Caco-2 (cell line): ENCODE data around the gene MARK2. TPM values are rescaled to one million over a fixed set of nuclear protein-coding genes. Genes with fewer than 3 reads are reported as not detected.

Experiments
- BruUV-seq: library from RNA; stranded (reverse); fragments of 400-500 nt; replicated peaks from 2 replicates; lab custom pipeline; 2021; lab: Mats Ljungman, UMichigan
- CTCF ChIA-PET: fragments of 300-600 bp; sonication (Branson Sonifier 250); formaldehyde crosslinking; loops from one replicate; lab custom pipeline; 2022; ENCODE audit warnings: antibody characterized with exemption; lab: Charles Lee
- POLR2A ChIA-PET: fragments of 300-600 bp; sonication (Branson Sonifier 250); formaldehyde crosslinking; loops from one replicate; lab custom pipeline; 2022; ENCODE audit warnings: antibody characterized with exemption; lab: Charles Lee
- DNase-seq, 2 experiments: peaks; one replicate each; pipeline versions ENCODE4 v3.0.0 to v3.0.0-alpha.2; 2020 to 2022
- H3K27me3 ChIP-seq: replicated peaks from 2 replicates; pipeline ENCODE4 v1.6.0; 2011; ENCODE audit warnings: low read length; ENCODE audit not compliant: control insufficient read depth, insufficient read depth
- H3K36me3 ChIP-seq: 2 replicates; pipeline ENCODE4 v1.5.1; 2011; ENCODE audit warnings: low read length; ENCODE audit not compliant: control insufficient read depth, insufficient read depth
- H3K4me1 ChIP-seq: fragments of 250-450 bp; sonication (Bioruptor Pico); 2 replicates; pipeline ENCODE4 v1.5.1; 2020; ENCODE audit warnings: mild to moderate bottlenecking
- H3K4me3 ChIP-seq: 2 replicates; pipeline ENCODE4 v1.5.1; 2011; ENCODE audit warnings: low read depth, mild to moderate bottlenecking, control low read depth, low read length
- H3K9me3 ChIP-seq: fragments of 250-450 bp; sonication (Bioruptor Pico); 2 replicates; pipeline ENCODE4 v1.5.1; 2020; ENCODE audit warnings: mild to moderate bottlenecking, moderate library complexity
- H3K27ac Mint-ChIP-seq: one replicate; pipeline ENCODE4 v1.8.0; 2022; ENCODE audit warnings: mixed read lengths; ENCODE audit not compliant: unreplicated experiment
- H3K27me3 Mint-ChIP-seq: one replicate; pipeline ENCODE4 v1.8.0; 2022; ENCODE audit warnings: mixed read lengths; ENCODE audit not compliant: insufficient read depth, unreplicated experiment
- H3K36me3 Mint-ChIP-seq: one replicate; pipeline ENCODE4 v1.8.0; 2022; ENCODE audit warnings: mild to moderate bottlenecking, mixed read lengths; ENCODE audit not compliant: insufficient read depth, unreplicated experiment
- H3K4me1 Mint-ChIP-seq: one replicate; pipeline ENCODE4 v1.8.0; 2022; ENCODE audit warnings: low read depth, mixed read lengths; ENCODE audit not compliant: unreplicated experiment
- H3K4me3 Mint-ChIP-seq: one replicate; pipeline ENCODE4 v1.8.0; 2022; ENCODE audit warnings: mild to moderate bottlenecking, moderate library complexity, mixed read lengths; ENCODE audit not compliant: unreplicated experiment
- H3K9me3 Mint-ChIP-seq: one replicate; pipeline ENCODE4 v1.8.0; 2022; ENCODE audit warnings: mixed read lengths; ENCODE audit not compliant: unreplicated experiment
- intact Hi-C: fragments of 100-400 bp; cut with micrococcal nuclease; formaldehyde crosslinking; loops from one replicate; pipeline ENCODE4 v1.10.0; 2022; ENCODE audit not compliant: unreplicated experiment
- total RNA-seq: library from RNA; stranded (reverse); gene quantifications from 2 replicates; pipeline ENCODE4 v1.2.3, GENCODE V29; 2022
- TF ChIP-seq, protein P1 (sequence below), 2 experiments: fragments of 200-600 bp in 1 of 2; IDR thresholded peaks; 1 replicate in 1 of 2; 2 replicates in 1 of 2; pipeline versions ENCODE4 v1.5.1 to v1.8.0; 2011 to 2022; ENCODE audit warnings: antibody characterized with exemption in 1 of 2, control low read depth in 1 of 2, inconsistent platforms in 1 of 2, low read depth in 1 of 2, low read length in 1 of 2, mild to moderate bottlenecking in 1 of 2, moderate library complexity in 1 of 2; ENCODE audit not compliant: insufficient read depth in 1 of 2, severe bottlenecking in 1 of 2, unreplicated experiment in 1 of 2

MARK2 gene
- total RNA-seq, 1 experiment from 2014 or later, result 63.5 TPM

DNA sequence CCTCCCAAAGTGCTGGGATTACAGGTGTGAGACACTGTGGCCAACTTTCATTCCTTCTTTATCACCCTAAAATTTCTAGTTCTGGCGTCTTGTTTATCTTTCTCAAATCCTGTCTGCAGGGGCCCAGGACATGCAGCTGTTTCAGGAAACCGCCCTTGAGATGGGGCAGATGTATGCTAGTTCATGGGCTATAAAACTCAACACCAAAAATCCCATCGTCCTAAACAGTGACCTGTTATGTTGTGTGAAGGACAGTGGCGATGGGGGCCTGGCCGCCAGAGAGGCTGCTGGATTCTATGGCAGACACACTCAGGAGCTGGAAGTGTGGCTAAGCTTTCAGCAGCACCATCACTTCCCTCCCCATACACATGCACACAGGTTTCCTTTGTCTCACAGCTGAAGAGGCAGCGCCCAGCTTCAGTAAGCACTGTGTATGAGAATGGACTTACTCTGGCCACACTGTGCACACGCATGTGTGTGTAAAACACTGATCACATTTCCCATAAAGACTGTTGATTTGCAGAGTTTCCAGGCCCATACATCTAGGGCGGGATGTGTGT, 36.7 kb downstream of the MARK2 start:
- Mint-ChIP-seq H3K4me1 (peaks cover 23% of the 10 kb centered on the region), H3K27ac (no peak overlapping the region), H3K27me3 (no peaks in the 10 kb centered on the region), H3K4me3 (no peak overlapping the region), H3K36me3 (peaks cover 32% of the 10 kb centered on the region), H3K9me3 (no peaks in the 10 kb centered on the region)
- Histone ChIP-seq H3K27me3 (no peaks in the 10 kb centered on the region), H3K36me3 (no peaks in the 10 kb centered on the region), H3K4me3 (no peak overlapping the region), H3K9me3 (no peaks in the 10 kb centered on the region), H3K4me1 (peaks cover 8% of the 10 kb centered on the region)
- no peak for DNase-seq
- intact Hi-C loops, result no loop called here
- ChIA-PET POLR2A (no interaction called here), CTCF (interaction anchor here (1.2 kb wide), 1 partner anchor 45 kb away, joined by 3 read pairs; no protein-coding TSS in a partner anchor)
- no TSS peak for BruUV-seq
- TF ChIP-seq, protein P1, sequence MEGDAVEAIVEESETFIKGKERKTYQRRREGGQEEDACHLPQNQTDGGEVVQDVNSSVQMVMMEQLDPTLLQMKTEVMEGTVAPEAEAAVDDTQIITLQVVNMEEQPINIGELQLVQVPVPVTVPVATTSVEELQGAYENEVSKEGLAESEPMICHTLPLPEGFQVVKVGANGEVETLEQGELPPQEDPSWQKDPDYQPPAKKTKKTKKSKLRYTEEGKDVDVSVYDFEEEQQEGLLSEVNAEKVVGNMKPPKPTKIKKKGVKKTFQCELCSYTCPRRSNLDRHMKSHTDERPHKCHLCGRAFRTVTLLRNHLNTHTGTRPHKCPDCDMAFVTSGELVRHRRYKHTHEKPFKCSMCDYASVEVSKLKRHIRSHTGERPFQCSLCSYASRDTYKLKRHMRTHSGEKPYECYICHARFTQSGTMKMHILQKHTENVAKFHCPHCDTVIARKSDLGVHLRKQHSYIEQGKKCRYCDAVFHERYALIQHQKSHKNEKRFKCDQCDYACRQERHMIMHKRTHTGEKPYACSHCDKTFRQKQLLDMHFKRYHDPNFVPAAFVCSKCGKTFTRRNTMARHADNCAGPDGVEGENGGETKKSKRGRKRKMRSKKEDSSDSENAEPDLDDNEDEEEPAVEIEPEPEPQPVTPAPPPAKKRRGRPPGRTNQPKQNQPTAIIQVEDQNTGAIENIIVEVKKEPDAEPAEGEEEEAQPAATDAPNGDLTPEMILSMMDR (IDR thresholded peaks at IDR 0.05; ENCODE audit: insufficient read depth in 1 of 2, low read depth in 1 of 2, low read length in 1 of 2, severe bottlenecking in 1 of 2, unreplicated experiment in 1 of 2), result no peak

DNA sequence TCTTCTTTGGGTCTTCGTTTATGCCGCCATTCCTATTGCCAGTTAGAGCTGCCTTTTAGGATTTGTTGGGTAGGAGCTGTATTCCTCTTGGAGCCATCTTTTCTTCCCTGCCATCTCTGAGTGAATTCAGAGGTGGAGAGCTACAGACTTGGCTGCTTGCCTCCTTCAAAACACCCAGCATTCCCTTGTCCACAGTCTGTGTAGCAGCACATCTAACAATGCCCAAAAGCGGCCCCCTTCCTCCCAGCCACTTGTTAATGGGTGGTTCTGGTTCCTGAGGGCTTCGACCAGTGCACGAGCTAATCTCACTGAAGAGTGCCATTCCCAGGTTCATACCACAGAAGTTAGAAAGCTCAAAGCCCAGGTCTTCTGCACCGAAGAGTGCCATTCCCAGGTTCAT, 37.7 kb downstream of the MARK2 start:
- H3K27ac Mint-ChIP-seq, result no peak overlapping the region
- intact Hi-C loops, result no loop called here
- CTCF ChIA-PET, result interaction anchor here (0.5 to 1.2 kb wide), 2 partner anchors 46 to 409 kb away, joined by 3 to 8 read pairs; partner anchors contain the start of gene GPR137
- no peak overlapping the region for H3K4me3 Mint-ChIP-seq
- POLR2A ChIA-PET, result no interaction called here
- H3K9me3 Mint-ChIP-seq, result no peaks in the 10 kb centered on the region
- Histone ChIP-seq H3K36me3 (no peaks in the 10 kb centered on the region), H3K4me3 (no peak overlapping the region), H3K4me1 (peaks cover 8% of the 10 kb centered on the region), H3K9me3 (no peaks in the 10 kb centered on the region), H3K27me3 (no peaks in the 10 kb centered on the region)
- H3K4me1 Mint-ChIP-seq, result peaks cover 15% of the 10 kb centered on the region
- peaks cover 30% of the 10 kb centered on the region for H3K36me3 Mint-ChIP-seq
- no peak for DNase-seq
- TF ChIP-seq, protein P1 (IDR thresholded peaks at IDR 0.05; ENCODE audit: insufficient read depth in 1 of 2, low read depth in 1 of 2, low read length in 1 of 2, severe bottlenecking in 1 of 2, unreplicated experiment in 1 of 2), result no peak
- no peaks in the 10 kb centered on the region for H3K27me3 Mint-ChIP-seq
- no TSS peak for BruUV-seq

DNA sequence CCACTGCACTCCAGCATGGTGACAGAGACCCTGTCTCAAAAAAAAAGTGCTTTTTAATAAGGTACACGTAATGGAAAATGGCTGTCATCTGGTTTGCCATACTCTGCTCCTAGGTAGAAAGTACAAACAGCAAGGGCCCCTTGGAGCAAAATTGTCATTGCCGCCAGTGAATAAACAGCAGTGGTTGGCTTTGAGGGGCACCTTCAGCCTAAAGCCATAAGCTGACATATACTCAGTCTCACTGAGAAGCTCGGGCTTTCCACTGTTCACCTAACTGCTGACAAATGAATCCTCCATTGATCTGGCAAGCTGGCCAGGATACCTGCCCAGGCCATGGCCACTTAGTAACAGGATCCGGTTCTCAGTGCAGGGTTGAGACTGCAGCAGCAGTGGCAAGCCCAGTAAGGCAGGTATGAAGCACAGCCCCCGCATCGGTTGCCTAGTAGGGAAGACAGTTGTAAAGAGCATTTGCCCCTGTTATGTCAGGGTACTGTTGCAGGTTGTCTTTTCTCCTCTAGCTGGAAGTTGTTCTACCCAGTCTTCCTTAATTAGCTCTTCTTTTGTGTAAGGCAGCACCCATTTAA, 38.8 kb downstream of the MARK2 start:
- Mint-ChIP-seq H3K36me3 (peaks cover 30% of the 10 kb centered on the region), H3K27ac (no peak overlapping the region), H3K9me3 (no peaks in the 10 kb centered on the region), H3K4me1 (peaks cover 8% of the 10 kb centered on the region), H3K4me3 (no peak overlapping the region), H3K27me3 (no peaks in the 10 kb centered on the region)
- Histone ChIP-seq H3K27me3 (no peaks in the 10 kb centered on the region), H3K36me3 (no peaks in the 10 kb centered on the region; the same call in 1 of the 2 replicates), H3K9me3 (no peaks in the 10 kb centered on the region), H3K4me3 (no peak overlapping the region), H3K4me1 (no peaks in the 10 kb centered on the region)
- intact Hi-C loops, result no loop called here
- DNase-seq, result no peak
- ChIA-PET CTCF (interaction anchor here (0.7 kb wide), 2 partner anchors 32 to 38 kb away, joined by 5 to 8 read pairs; no protein-coding TSS in a partner anchor), POLR2A (interaction anchor here (0.6 kb wide), 2 partner anchors 15 to 42 kb away, joined by 3 to 11 read pairs; no protein-coding TSS in a partner anchor)
- TF ChIP-seq, protein P1 (IDR thresholded peaks at IDR 0.05; ENCODE audit: insufficient read depth in 1 of 2, low read depth in 1 of 2, low read length in 1 of 2, severe bottlenecking in 1 of 2, unreplicated experiment in 1 of 2), result no peak
- BruUV-seq, result no TSS peak
